Gastroesophageal sphincter (tissue), 3 donors: ENCODE results near the gene PSMG1.
"Not testable (repeated sequence)": the region's sequence is repeated elsewhere in the genome, so short reads cannot be mapped to it uniquely, and the experiment has no call there.

Experiments used
- CTCF ChIP-seq, 4 experiments: fragments of 200-600 bp in 2 of 4; fragments of 450-650 bp in 2 of 4; sonication (generic) in 1 of 4; IDR thresholded peaks; one replicate each; pipeline ENCODE4 v1.5.1; 2017 to 2019; ENCODE audit warnings: antibody characterized with exemption in 4 of 4, mild to moderate bottlenecking in 2 of 4, moderate library complexity in 2 of 4
- EP300 ChIP-seq: sonication (generic); formaldehyde crosslinking; IDR thresholded peaks from one replicate; pipeline ENCODE4 v1.6.1; 2017; ENCODE audit warnings: antibody characterized with exemption, mild to moderate bottlenecking
- POLR2A ChIP-seq, 2 donors: fragments of 450-650 bp; IDR thresholded peaks; one replicate each; pipeline ENCODE4 v1.6.1; 2017; ENCODE audit warnings: antibody characterized with exemption in 2 of 2, mild to moderate bottlenecking in 2 of 2, moderate library complexity in 1 of 2
- POLR2AphosphoS5 ChIP-seq: sonication (generic); formaldehyde crosslinking; IDR thresholded peaks from one replicate; pipeline ENCODE4 v1.6.1; 2017; ENCODE audit warnings: antibody characterized with exemption

DNA sequence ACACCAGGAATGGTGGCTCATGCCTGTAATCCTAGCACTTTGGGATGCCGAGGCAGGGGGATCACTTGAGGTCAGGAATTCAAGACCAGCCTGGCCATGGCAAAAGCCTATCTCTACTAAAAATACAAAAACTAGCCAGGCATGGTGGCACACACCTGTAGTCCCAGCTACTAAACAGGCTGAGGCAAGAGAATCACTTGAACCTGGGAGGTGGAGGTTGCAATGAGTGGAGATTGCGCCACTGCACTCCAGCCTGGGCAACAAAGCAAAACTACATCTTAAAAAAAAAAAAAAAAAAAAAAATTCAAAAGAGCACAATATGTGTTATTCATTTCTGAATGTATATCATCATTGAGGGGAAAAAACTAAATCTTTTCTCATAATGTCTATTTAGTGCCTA, 37.6 kb upstream of the PSMG1 start:
- TF ChIP-seq CTCF (IDR thresholded peaks at IDR 0.05); POLR2A (IDR thresholded peaks at IDR 0.05); EP300; POLR2AphosphoS5: not testable (repeated sequence)
